SJSA1 (cell line): ENCODE measurements around the gene REXO4. TPM values are rescaled to one million over a fixed set of nuclear protein-coding genes. Genes with fewer than 3 reads are reported as not detected.

Source experiments
- DNase-seq, 2 experiments: peaks; one replicate each; pipeline ENCODE4 v3.0.0-alpha.2; 2015 to 2020; ENCODE audit warnings: low spot score in 2 of 2, low read depth in 1 of 2
- H3K27ac ChIP-seq: fragments of 250-450 bp; sonication (Bioruptor Pico); 2 replicates; pipeline ENCODE4 v1.5.1; 2020; ENCODE audit warnings: mild to moderate bottlenecking, moderate library complexity
- H3K27me3 ChIP-seq: fragments of 250-450 bp; sonication (Bioruptor Pico); replicated peaks from 2 replicates; pipeline ENCODE4 v1.5.1; 2020; ENCODE audit warnings: mild to moderate bottlenecking, moderate library complexity
- H3K36me3 ChIP-seq: fragments of 250-450 bp; sonication (Bioruptor Pico); 2 replicates; pipeline ENCODE4 v1.5.1; 2020; ENCODE audit warnings: mild to moderate bottlenecking
- H3K4me1 ChIP-seq: fragments of 250-450 bp; sonication (Bioruptor Pico); replicated peaks from 2 replicates; pipeline ENCODE4 v1.6.1; 2021; ENCODE audit warnings: mild to moderate bottlenecking
- H3K4me3 ChIP-seq: fragments of 250-450 bp; sonication (Bioruptor Pico); 2 replicates; pipeline ENCODE4 v1.5.1; 2020; ENCODE audit warnings: mild to moderate bottlenecking
- H3K9me3 ChIP-seq: fragments of 250-450 bp; sonication (Bioruptor Pico); replicated peaks from 2 replicates; pipeline ENCODE4 v1.5.1; 2020; ENCODE audit warnings: mild to moderate bottlenecking
- total RNA-seq: library from RNA; depleted of rRNA; stranded (reverse); fragments of >200 nt; shearing (Covaris generic); gene quantifications from 2 replicates; pipeline ENCODE4 v1.2.3, GENCODE V29; 2014

Gene REXO4
- total RNA-seq, 1 experiment from 2014 or later, result 15.6 TPM

DNA sequence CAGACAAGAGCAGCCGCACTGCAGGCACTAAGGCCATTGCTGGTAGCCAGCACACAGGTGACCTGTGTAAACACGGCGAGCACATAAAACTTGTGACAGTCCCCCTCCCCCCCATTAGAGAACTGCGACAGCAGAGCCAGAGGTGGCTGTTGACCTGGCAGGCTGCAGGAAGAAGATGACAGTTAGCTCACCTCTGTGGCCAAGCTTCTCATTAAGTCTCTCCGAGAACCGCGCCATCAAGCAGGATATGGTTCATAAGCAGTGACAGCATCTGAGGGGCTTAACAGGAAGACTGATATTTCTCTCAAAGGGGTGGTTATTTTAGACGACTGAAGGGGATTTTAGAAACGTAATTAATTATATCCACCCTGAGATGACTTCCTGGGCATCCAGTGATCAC is 47.1 kb downstream of the REXO4 start:
- no peak overlapping the region for H3K4me3 ChIP-seq
- peaks cover 4% of the 10 kb centered on the region; the same call in 1 of the 2 replicates for H3K4me1 ChIP-seq
- 0 out of 2 replicates have a peak, but pooled peaks cover 2% of the 10 kb centered on the region for H3K9me3 ChIP-seq
- H3K36me3 ChIP-seq, result peaks cover 93% of the 10 kb centered on the region
- H3K27ac ChIP-seq, result no peak overlapping the region
- no peaks in the 10 kb centered on the region for H3K27me3 ChIP-seq
- DNase-seq, result no peak

GRCh38 chr9:133369933-133370332 is 47.9 kb downstream of the REXO4 start:
- DNase-seq, result no peak
- Histone ChIP-seq H3K9me3 (no peaks in the 10 kb centered on the region), H3K4me1 (peaks cover 4% of the 10 kb centered on the region; the same call in 1 of the 2 replicates), H3K27ac (no peak overlapping the region), H3K27me3 (no peaks in the 10 kb centered on the region), H3K4me3 (no peak overlapping the region), H3K36me3 (peaks cover 93% of the 10 kb centered on the region)

- Histone ChIP-seq H3K27ac (no peak overlapping the region), H3K27me3 (no peaks in the 10 kb centered on the region), H3K9me3 (no peaks in the 10 kb centered on the region), H3K36me3 (peaks cover 94% of the 10 kb centered on the region), H3K4me1 (peaks cover 4% of the 10 kb centered on the region; the same call in 1 of the 2 replicates), H3K4me3 (no peak overlapping the region)
- DNase-seq, result no peak
These were observed 48.4 kb downstream of the REXO4 start for GRCh38 chr9:133369422-133369821.

DNA sequence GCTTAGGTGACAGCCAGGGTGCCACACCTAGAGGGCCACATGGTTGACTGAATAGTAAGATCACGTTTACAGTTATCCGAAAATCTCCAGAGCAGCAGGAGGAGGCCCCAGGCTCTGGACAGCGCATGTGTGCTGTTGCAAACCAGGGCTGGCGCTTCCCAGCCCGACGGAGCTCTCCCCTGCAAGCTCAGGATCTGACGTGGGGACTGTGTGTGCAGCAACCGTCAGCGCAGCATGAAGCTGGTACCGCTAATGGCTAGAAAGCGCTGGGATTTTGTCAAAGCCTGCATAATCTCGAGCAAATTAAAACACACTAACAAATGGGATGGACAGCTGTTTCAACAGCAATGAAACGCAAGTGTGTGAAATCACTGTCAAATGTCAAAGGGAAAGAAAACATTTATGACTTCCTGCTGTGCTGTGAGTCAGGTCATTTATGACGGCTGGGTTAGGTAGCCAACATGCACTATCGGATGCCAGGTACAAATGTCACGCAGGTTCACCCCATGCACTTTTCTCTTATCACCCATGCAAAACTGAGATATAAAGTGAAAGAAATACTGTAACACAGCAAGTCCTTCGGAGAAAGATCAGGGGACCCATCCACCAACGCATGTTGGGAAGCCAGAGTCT is 49.4 kb downstream of the REXO4 start:
- no peak overlapping the region for H3K27ac ChIP-seq
- no peaks in the 10 kb centered on the region for H3K4me1 ChIP-seq

GRCh38 chr9:133367778-133368177 is 50.0 kb downstream of the REXO4 start:
- H3K27ac ChIP-seq, result no peak overlapping the region
- H3K36me3 ChIP-seq, result peaks cover 97% of the 10 kb centered on the region
- H3K4me1 ChIP-seq, result no peaks in the 10 kb centered on the region
- no peaks in the 10 kb centered on the region for H3K9me3 ChIP-seq
- no peaks in the 10 kb centered on the region for H3K27me3 ChIP-seq
- no peak overlapping the region for H3K4me3 ChIP-seq
- DNase-seq, result no peak

More for the DNA sequence above, 49.4 kb downstream of the REXO4 start:
- DNase-seq, result no peak
- H3K36me3 ChIP-seq, result peaks cover 97% of the 10 kb centered on the region
- no peak overlapping the region for H3K4me3 ChIP-seq
- H3K9me3 ChIP-seq, result no peaks in the 10 kb centered on the region
- no peaks in the 10 kb centered on the region for H3K27me3 ChIP-seq

DNA sequence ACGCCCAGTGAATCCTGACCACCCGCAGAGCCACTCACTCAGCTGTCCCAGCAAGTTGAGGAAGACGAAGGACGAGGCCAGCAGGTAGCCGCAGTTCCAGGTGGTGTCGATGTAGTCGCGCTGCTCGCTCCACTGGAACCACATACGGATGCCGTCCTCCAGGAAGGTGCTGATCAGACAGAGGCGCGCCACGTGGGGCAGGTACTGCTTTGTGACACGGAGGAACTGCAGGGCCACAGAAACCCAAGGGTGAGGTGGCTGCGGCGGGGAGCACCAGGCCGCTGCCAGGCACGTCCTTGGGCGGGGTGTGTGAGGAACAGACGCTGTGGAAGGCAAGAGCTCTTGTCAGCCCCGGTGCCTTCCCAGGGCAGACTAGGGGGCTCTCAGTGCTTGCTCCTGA is 50.6 kb downstream of the REXO4 start:
- Histone ChIP-seq H3K4me3 (no peak overlapping the region), H3K27me3 (no peaks in the 10 kb centered on the region), H3K36me3 (peaks cover 97% of the 10 kb centered on the region), H3K4me1 (no peaks in the 10 kb centered on the region), H3K27ac (no peak overlapping the region), H3K9me3 (no peaks in the 10 kb centered on the region)
- no peak for DNase-seq

DNA sequence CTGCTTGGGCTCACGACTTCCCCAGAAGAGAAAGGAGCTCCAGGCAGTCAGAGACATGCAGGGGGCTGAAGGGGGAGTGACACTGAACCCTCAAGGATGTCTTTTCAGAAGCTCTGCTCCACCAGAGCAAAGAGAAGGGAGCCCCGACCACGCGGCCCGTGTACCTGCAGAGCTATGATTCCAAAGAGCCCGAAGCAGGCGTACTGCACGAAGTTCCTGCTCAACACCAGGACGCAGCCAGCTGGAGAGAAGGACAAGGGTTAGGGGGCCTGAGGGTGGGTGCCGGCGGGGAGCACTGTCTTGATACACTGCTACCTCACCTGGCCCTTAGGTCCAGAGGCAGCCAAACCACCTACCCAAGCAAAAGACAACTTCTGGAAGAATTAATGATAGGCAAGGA is 51.4 kb downstream of the REXO4 start:
- Histone ChIP-seq H3K36me3 (peaks cover 97% of the 10 kb centered on the region), H3K4me1 (no peaks in the 10 kb centered on the region), H3K9me3 (no peaks in the 10 kb centered on the region), H3K4me3 (no peak overlapping the region), H3K27ac (no peak overlapping the region), H3K27me3 (no peaks in the 10 kb centered on the region)
- no peak for DNase-seq

- H3K36me3 ChIP-seq, result peaks cover 92% of the 10 kb centered on the region
- H3K9me3 ChIP-seq, result no peaks in the 10 kb centered on the region
- DNase-seq, result no peak
- H3K4me1 ChIP-seq, result no peaks in the 10 kb centered on the region
- H3K27me3 ChIP-seq, result no peaks in the 10 kb centered on the region
- H3K27ac ChIP-seq, result no peak overlapping the region
- no peak overlapping the region for H3K4me3 ChIP-seq
These were observed 55.3 kb downstream of the REXO4 start for GRCh38 chr9:133362359-133363044.

GRCh38 chr9:133361507-133362092 is 56.2 kb downstream of the REXO4 start:
- Histone ChIP-seq H3K4me3 (no peak overlapping the region), H3K27me3 (no peaks in the 10 kb centered on the region), H3K27ac (no peak overlapping the region), H3K4me1 (peaks cover 6% of the 10 kb centered on the region), H3K36me3 (peaks cover 87% of the 10 kb centered on the region), H3K9me3 (no peaks in the 10 kb centered on the region)
- no peak for DNase-seq

DNA sequence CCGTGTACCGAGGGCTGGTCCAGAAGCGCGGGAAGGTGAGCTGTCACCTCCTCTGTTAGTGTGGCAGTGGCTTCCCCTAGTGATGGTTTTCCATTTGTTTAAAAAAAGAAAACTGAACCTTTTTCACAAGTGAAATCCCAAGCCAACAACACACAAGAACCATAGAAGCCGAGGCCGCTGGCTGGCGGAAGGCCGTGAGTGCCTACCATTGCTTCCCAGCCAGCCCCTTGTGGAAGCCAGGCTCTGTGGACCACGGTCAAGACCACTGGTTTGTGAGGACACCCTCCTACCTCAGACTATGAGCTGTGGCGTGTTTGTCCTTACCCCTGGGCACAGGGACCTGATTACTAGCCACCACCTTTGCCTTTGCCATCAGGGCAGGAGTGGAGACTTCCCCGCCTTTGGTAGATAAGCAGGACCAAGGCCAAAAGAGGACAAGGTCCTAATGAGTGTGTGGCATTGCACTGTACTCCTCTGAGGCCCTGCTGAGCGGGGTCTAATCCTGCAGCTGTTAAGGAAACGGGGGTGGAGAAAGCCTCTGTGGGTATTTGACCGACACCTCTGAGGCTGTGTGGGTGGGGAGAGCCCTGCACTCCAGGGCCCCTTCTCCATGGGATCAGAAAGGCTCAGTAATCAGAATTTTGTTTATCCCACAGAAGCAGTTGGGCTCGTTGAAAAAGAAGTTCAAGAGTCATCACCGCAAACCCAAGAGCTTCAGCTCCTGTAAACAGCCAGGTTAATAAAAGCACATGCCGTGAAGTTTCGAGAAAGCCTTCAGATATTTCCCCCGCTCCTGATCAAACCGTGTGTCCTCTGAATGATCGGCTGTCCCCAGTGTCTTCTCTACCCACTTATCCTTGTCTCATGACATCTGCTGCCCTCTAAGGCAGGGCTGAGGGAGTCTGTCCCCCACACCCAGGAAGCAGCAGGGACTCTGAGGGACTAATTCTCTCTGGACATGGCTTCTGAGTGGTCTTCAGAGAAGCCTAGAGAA is 57.1 kb downstream of the REXO4 start:
- Histone ChIP-seq H3K9me3 (no peaks in the 10 kb centered on the region), H3K36me3 (peaks cover 78% of the 10 kb centered on the region), H3K27me3 (no peaks in the 10 kb centered on the region), H3K4me3 (no peak overlapping the region), H3K4me1 (peaks cover 6% of the 10 kb centered on the region), H3K27ac (no peak overlapping the region)
- no peak for DNase-seq

- Histone ChIP-seq H3K4me3 (no peak overlapping the region), H3K9me3 (no peaks in the 10 kb centered on the region), H3K27me3 (no peaks in the 10 kb centered on the region), H3K27ac (no peak overlapping the region), H3K36me3 (peaks cover 70% of the 10 kb centered on the region), H3K4me1 (peaks cover 13% of the 10 kb centered on the region)
- DNase-seq, result no peak
These were observed 58.2 kb downstream of the REXO4 start for GRCh38 chr9:133359399-133360175.

GRCh38 chr9:133357656-133358055 is 60.2 kb downstream of the REXO4 start:
- H3K27me3 ChIP-seq, result no peaks in the 10 kb centered on the region
- DNase-seq, result no peak
- H3K4me3 ChIP-seq, result no peak overlapping the region
- no peaks in the 10 kb centered on the region for H3K9me3 ChIP-seq
- H3K4me1 ChIP-seq, result peaks cover 13% of the 10 kb centered on the region
- peaks cover 72% of the 10 kb centered on the region for H3K36me3 ChIP-seq
- no peak overlapping the region for H3K27ac ChIP-seq
